Erythroblast (primary cell): ENCODE measurements around the gene PC.

Experiments used
- GATA1 ChIP-seq: IDR thresholded peaks from 2 replicates; pipeline ENCODE4 v1.6.1; 2011; ENCODE audit warnings: low read depth, mild to moderate bottlenecking, control low read depth, low read length, moderate library complexity
- POLR2A ChIP-seq: IDR thresholded peaks from 2 replicates; pipeline ENCODE4 v1.6.1; 2011; ENCODE audit warnings: mild to moderate bottlenecking, low read length

DNA sequence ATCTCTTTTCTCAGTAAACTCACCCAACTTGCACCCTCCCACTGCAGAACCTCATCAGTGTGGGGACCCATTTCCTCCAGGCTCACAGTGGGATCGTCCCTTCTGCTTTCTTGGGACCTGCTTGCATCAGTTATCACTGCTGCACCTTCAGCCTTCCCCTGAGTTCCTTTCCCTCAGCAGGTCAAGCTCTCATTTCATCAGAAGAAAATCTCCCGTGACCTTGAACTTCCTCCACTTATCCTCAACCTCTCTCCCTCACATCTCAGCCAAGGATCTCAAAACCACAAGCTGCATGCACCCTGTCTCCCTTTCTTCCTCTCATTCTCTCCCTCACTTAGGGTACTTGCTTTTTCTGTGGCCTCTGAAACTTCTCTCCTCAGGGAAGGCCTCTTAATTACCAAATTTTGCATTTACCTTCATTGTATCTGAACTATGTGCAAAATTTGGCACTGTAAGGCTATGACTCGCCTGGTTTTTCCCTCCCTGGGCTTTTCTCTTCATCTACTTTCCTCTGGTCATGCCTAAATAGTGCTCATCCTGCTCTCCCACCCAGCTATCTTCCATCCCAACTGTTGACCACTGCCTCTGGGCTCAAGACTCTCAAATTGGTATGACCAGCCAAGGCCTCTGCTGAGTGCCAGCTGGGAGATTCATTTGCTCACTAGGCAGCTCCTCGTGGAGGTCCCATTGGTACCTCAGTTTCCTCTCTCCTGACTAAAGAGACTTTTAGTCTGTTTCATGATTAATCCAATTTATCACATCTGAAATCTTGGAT, 117.7 kb downstream of the PC start:
- TF ChIP-seq POLR2A (no peak), GATA1 (no peak)
